Activated CD8-positive, alpha-beta T cell treated with anti-CD3 and anti-CD28 coated beads for 36 hours (primary cell): ENCODE results near the gene RGS10. TPM values are rescaled to one million over a fixed set of nuclear protein-coding genes. Genes with fewer than 3 reads are reported as not detected.

Source experiments
- ATAC-seq: fragments of 200-7000 bp; cut with Tn5 transposase; one replicate; pipeline ENCODE4 v1.10.0; 2021; ENCODE audit warnings: mild to moderate bottlenecking, moderate library complexity
- CTCF ChIA-PET: fragments of 350-600 bp; sonication (Branson Sonifier 250); formaldehyde crosslinking; loops from one replicate; lab custom pipeline; 2021; ENCODE audit warnings: antibody characterized with exemption; lab: Charles Lee
- POLR2A ChIA-PET: fragments of 350-600 bp; sonication (Branson Sonifier 250); formaldehyde crosslinking; loops from one replicate; lab custom pipeline; 2021; ENCODE audit warnings: antibody characterized with exemption; lab: Charles Lee
- DNase-seq: peaks from one replicate; pipeline ENCODE4 v3.0.0-alpha.2; 2020
- H3K27ac Mint-ChIP-seq: one replicate; pipeline ENCODE4 v1.8.0; 2021; ENCODE audit warnings: mild to moderate bottlenecking, mixed read lengths
- H3K27me3 Mint-ChIP-seq: one replicate; pipeline ENCODE4 v1.8.0; 2021; ENCODE audit warnings: mixed read lengths
- H3K36me3 Mint-ChIP-seq: one replicate; pipeline ENCODE4 v1.8.0; 2021; ENCODE audit warnings: low read depth, mixed read lengths
- H3K4me1 Mint-ChIP-seq: one replicate; pipeline ENCODE4 v1.8.0; 2021; ENCODE audit warnings: low read depth, mixed read lengths
- H3K4me3 Mint-ChIP-seq: one replicate; pipeline ENCODE4 v1.8.0; 2021; ENCODE audit warnings: mild to moderate bottlenecking, moderate library complexity, mixed read lengths
- H3K9me3 Mint-ChIP-seq: one replicate; pipeline ENCODE4 v1.8.0; 2021; ENCODE audit warnings: mixed read lengths
- CTCF ChIP-seq: fragments of 200-600 bp; IDR thresholded peaks from one replicate; pipeline ENCODE4 v1.8.0; 2022; ENCODE audit warnings: antibody characterized with exemption, mild to moderate bottlenecking
- intact Hi-C: fragments of 100-400 bp; cut with micrococcal nuclease; formaldehyde crosslinking; loops from one replicate; pipeline ENCODE4 v1.10.0; 2022
- total RNA-seq, 2 experiments: library from RNA; stranded (reverse); gene quantifications; one replicate each; pipeline ENCODE4 v1.2.3, GENCODE V29; 2021

The RGS10 gene
- total RNA-seq, 2 experiments from 2014 or later, result 207 to 220 TPM

GRCh38 chr10:119542988-119543813, 682 bp upstream of the RGS10 start:
- Mint-ChIP-seq H3K9me3 (no peaks in the 10 kb centered on the region), H3K27ac (peak overlapping the region; percentile 93), H3K4me1 (peaks cover 35% of the 10 kb centered on the region), H3K36me3 (peaks cover 23% of the 10 kb centered on the region), H3K27me3 (peaks cover 1% of the 10 kb centered on the region), H3K4me3 (peak overlapping the region; percentile 71)
- POLR2A ChIA-PET, result interaction anchor here (0.6 to 6.2 kb wide), 21 partner anchors 9 to 463 kb away, joined by 3 to 58 read pairs (median 4); partner anchors contain the start of gene GRK5
- TF ChIP-seq CTCF, result peak; percentile 61
- DNase-seq, result peak; percentile 82
- ATAC-seq, result peak; percentile 24
- intact Hi-C loops, result no loop called here
- CTCF ChIA-PET, result interaction anchor here (0.7 to 7.7 kb wide), 20 partner anchors 11 to 344 kb away, joined by 3 to 38 read pairs (median 4); partner anchors contain the start of genes GRK5 and TIAL1

- Mint-ChIP-seq H3K27ac (peak overlapping the region; percentile 75), H3K9me3 (no peaks in the 10 kb centered on the region), H3K36me3 (peaks cover 37% of the 10 kb centered on the region), H3K4me3 (peak overlapping the region; percentile 71), H3K27me3 (no peaks in the 10 kb centered on the region), H3K4me1 (peaks cover 49% of the 10 kb centered on the region)
- ChIA-PET POLR2A (interaction anchor here (0.9 to 6.2 kb wide), 18 partner anchors 8 to 462 kb away, joined by 3 to 58 read pairs (median 4); partner anchors contain the start of gene GRK5), CTCF (interaction anchor here (0.8 to 7.7 kb wide), 12 partner anchors 11 to 335 kb away, joined by 3 to 38 read pairs (median 4); partner anchors contain the start of gene TIAL1)
- intact Hi-C loops, result no loop called here
- ATAC-seq, result peak; percentile 7
- DNase-seq, result peak; percentile 79
- TF ChIP-seq CTCF, result no peak
Observed at GRCh38 chr10:119541459-119542356, 811 bp downstream of the RGS10 start.

GRCh38 chr10:119541046-119541445, 1.5 kb downstream of the RGS10 start:
- peaks cover 43% of the 10 kb centered on the region for H3K36me3 Mint-ChIP-seq
- POLR2A ChIA-PET, result interaction anchor here (0.7 to 6.2 kb wide), 9 partner anchors 7 to 335 kb away, joined by 3 to 58 read pairs (median 3); no protein-coding TSS in a partner anchor
- no peaks in the 10 kb centered on the region for H3K9me3 Mint-ChIP-seq
- intact Hi-C loops, result no loop called here
- peak; percentile 53 for DNase-seq
- H3K4me3 Mint-ChIP-seq, result peak overlapping the region; percentile 71
- H3K4me1 Mint-ChIP-seq, result peaks cover 56% of the 10 kb centered on the region
- no peak for TF ChIP-seq CTCF
- CTCF ChIA-PET, result interaction anchor here (1.0 to 7.7 kb wide), 7 partner anchors 11 to 335 kb away, joined by 3 to 38 read pairs (median 4); no protein-coding TSS in a partner anchor
- peak; percentile 4 for ATAC-seq
- peak overlapping the region; percentile 75 for H3K27ac Mint-ChIP-seq
- H3K27me3 Mint-ChIP-seq, result no peaks in the 10 kb centered on the region

- no peak for ATAC-seq
- no peak for DNase-seq
- ChIA-PET POLR2A (interaction anchor here (0.7 to 6.2 kb wide), 4 partner anchors 23 to 408 kb away, joined by 3 to 58 read pairs (median 18); no protein-coding TSS in a partner anchor), CTCF (interaction anchor here (1.0 to 7.7 kb wide), 5 partner anchors 10 to 334 kb away, joined by 3 to 38 read pairs (median 5); no protein-coding TSS in a partner anchor)
- Mint-ChIP-seq H3K27me3 (no peaks in the 10 kb centered on the region), H3K4me3 (peak overlapping the region; percentile 71), H3K9me3 (no peaks in the 10 kb centered on the region), H3K4me1 (peaks cover 66% of the 10 kb centered on the region), H3K36me3 (peaks cover 53% of the 10 kb centered on the region), H3K27ac (peak overlapping the region; percentile 75)
- intact Hi-C loops, result no loop called here
- TF ChIP-seq CTCF, result no peak
Observed at GRCh38 chr10:119540038-119540437, 2.5 kb downstream of the RGS10 start.
